ENCODE data around the gene RPL19. TPM values are rescaled to one million over a fixed set of nuclear protein-coding genes. Genes with fewer than 3 reads are reported as not detected.
A peak's percentile ranks its signal among the peaks of the same experiment; 100 is the strongest.

Gene RPL19
- total and polyA plus RNA-seq, 2 donors (not counting 3 experiments of a cell fraction or from before 2014, with no cell fraction given): 1,802 to 1,958 TPM

DNA sequence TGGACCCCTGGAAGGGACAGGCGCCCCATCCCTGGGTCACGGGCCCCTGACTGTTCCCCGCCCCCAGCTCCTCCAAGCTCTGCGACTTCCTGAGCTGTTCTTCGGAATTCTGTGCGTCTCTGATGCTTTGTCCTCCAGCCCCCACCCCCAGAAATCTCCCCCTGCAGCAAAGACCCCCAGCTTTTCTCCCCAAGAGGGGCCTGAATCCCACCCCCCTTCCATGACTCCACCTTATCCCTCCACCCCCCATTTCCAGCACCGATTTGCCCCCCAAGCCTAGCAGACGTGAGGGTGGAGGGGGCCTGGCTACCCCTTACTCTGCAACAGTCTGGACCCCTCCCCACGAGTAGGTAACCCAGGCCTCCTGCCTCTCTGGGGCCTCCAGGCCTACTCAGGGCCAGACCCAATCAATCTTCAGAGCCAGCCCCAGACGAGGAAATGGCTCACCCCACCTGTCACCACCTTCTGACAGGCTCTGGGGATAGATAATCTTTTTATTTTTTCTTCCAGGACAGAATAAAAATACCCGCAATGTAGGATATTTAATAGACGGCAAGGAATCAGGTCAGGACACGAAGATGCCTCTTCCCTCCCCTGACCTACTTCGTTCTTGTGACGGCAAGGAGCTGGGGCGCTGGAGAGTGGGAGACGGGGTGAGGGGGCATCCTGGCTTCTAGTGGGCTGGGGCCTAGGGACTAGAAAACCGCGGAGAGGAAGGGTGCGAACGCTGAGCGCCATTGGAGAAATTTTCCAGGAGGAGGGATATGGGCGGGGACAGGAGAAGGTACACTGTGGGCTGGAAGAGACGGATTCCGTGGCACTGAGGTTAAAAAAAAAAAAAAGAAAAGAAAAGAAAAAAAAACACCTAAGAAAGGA, 47.9 kb upstream of the RPL19 start:
- Histone ChIP-seq H3K79me2 (ENCODE audit: control insufficient read depth, insufficient read depth, low read length) (no peaks in the 10 kb centered on the region), H3K9ac (replicated peaks; ENCODE audit: extremely low read depth, insufficient read depth, low read length) (no peak overlapping the region), H3K9me3 (replicated peaks; ENCODE audit: control insufficient read depth, insufficient read depth, low read length) (no peaks in the 10 kb centered on the region), H3K4me2 (ENCODE audit: insufficient read depth, low read length) (peak overlapping the region; percentile 90), H3K4me1 (ENCODE audit: control insufficient read depth, extremely low read depth, insufficient read depth, low read length) (peaks cover 8% of the 10 kb centered on the region), H2AFZ (ENCODE audit: low read depth, low read length) (no peak overlapping the region), H3K4me3 (replicated peaks in 1 of 3; ENCODE audit: insufficient read depth in 1 of 3, low read depth in 1 of 3, low read length in 3 of 3) (peak overlapping the region in 1 of 3 experiments; percentile 16), H3K36me3 (ENCODE audit: control insufficient read depth in 2 of 2, extremely low read depth in 1 of 2, insufficient read depth in 2 of 2, low read length in 2 of 2) (no peaks in the 10 kb centered on the region), H3K27me3 (ENCODE audit: control insufficient read depth in 2 of 2, insufficient read depth in 2 of 2, low read length in 2 of 2) (peaks cover 19 to 27% of the 10 kb centered on the region in 2 experiments), H4K20me1 (replicated peaks; ENCODE audit: control insufficient read depth, extremely low read depth, insufficient read depth, low read length) (no peaks in the 10 kb centered on the region), H3K27ac (ENCODE audit: insufficient read depth, low read depth, low read length) (no peak overlapping the region), H3K9me1 (replicated peaks; ENCODE audit: control insufficient read depth, extremely low read depth, insufficient read depth, low read length) (no peaks in the 10 kb centered on the region)
- DNase-seq (ENCODE audit: low read depth, low spot score) (no peak), FAIRE-seq (no peak)
- no TSS peak for BruUV-seq (replicated peaks)
- intact Hi-C loops (cut with micrococcal nuclease): loop anchor here (2.0 to 5.0 kb wide), 3 partner anchors 185 to 400 kb away; partner anchors contain the start of genes FBXO47 and PSMB3
- POLR2A ChIA-PET: interaction anchor here (0.5 to 1.8 kb wide), 5 partner anchors 45 to 282 kb away, joined by 3 to 7 read pairs (median 6); partner anchors contain the start of genes CACNB1 and LASP1
- dilution Hi-C loops (cut with MboI; ENCODE audit: extremely low pct_ligation_motif_present, low sequenced_read_pairs): no loop called here
- TF ChIP-seq FOS (IDR thresholded peaks at IDR 0.05; ENCODE audit: borderline replicate concordance, insufficient read depth, low read length): no peak
- peak; percentile 68 for TF ChIP-seq EZH2 (IDR thresholded peaks at IDR 0.05; ENCODE audit: borderline replicate concordance, low read depth, low read length, severe bottlenecking)
- CTCF ChIA-PET: interaction anchor here (0.6 to 14.1 kb wide), 41 partner anchors 10 to 475 kb away, joined by 3 to 550 read pairs (median 5); partner anchors contain the start of genes ARL5C, CACNB1, FBXO47 and LASP1

DNA sequence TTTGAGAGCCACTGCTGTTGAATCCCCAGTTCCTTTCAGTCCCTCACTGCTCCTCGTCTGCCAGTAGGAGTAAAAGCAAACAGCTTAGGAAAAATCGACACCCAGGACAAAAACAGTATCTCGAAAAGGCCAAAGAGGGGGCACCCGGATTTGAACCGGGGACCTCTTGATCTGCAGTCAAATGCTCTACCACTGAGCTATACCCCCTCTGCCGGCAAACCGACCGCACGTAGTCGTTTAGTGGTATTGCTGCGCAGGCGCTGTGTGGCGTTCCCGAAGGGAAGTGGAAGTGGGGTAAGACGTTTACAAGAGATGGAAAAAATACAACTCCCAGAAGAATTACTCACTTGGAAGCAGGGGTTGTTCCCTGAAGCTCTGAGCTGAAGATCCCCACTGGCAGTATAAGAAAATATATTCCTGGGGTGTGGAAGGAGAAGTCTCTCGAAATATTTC, 46.5 kb upstream of the RPL19 start:
- no peaks in the 10 kb centered on the region for H3K9me1 ChIP-seq (replicated peaks; ENCODE audit: control insufficient read depth, extremely low read depth, insufficient read depth, low read length)
- peaks cover 19 to 27% of the 10 kb centered on the region in 2 experiments for H3K27me3 ChIP-seq (ENCODE audit: control insufficient read depth in 2 of 2, insufficient read depth in 2 of 2, low read length in 2 of 2)
- H3K4me3 ChIP-seq (replicated peaks in 1 of 3; ENCODE audit: insufficient read depth in 1 of 3, low read depth in 1 of 3, low read length in 3 of 3): peak overlapping the region; percentile 35 to 82 (median 68)
- FAIRE-seq (no peak), DNase-seq (ENCODE audit: low read depth, low spot score) (peak; percentile 93)
- ChIA-PET POLR2A (interaction anchor here (0.5 to 2.0 kb wide), 7 partner anchors 9 to 284 kb away, joined by 3 to 7 read pairs (median 4); partner anchors contain the start of genes LASP1 and RPL19), CTCF (interaction anchor here (0.7 to 14.1 kb wide), 46 partner anchors 8 to 476 kb away, joined by 3 to 550 read pairs (median 5); partner anchors contain the start of genes ARL5C, CACNB1, FBXO47 and LASP1)
- intact Hi-C loops (cut with micrococcal nuclease) (loop anchor here (1.0 to 5.0 kb wide), 11 partner anchors 11 to 476 kb away; partner anchors contain the start of genes FBXO47, PSMB3, RPL19 and RPL23), dilution Hi-C loops (cut with MboI; ENCODE audit: extremely low pct_ligation_motif_present, low sequenced_read_pairs) (no loop called here)
- BruUV-seq (replicated peaks): no TSS peak
- TF ChIP-seq EZH2 (IDR thresholded peaks at IDR 0.05; ENCODE audit: borderline replicate concordance, low read depth, low read length, severe bottlenecking) (no peak), GATA2 (IDR thresholded peaks at IDR 0.05; ENCODE audit: insufficient read depth, insufficient read length, low read depth, low read length) (no peak), POLR2A (IDR thresholded peaks at IDR 0.05; ENCODE audit: low read depth, low read length) (no peak), POLR2AphosphoS5 (IDR thresholded peaks at IDR 0.05; ENCODE audit: insufficient read depth, low read depth, low read length) (no peak)
- TF ChIP-seq, protein P1, sequence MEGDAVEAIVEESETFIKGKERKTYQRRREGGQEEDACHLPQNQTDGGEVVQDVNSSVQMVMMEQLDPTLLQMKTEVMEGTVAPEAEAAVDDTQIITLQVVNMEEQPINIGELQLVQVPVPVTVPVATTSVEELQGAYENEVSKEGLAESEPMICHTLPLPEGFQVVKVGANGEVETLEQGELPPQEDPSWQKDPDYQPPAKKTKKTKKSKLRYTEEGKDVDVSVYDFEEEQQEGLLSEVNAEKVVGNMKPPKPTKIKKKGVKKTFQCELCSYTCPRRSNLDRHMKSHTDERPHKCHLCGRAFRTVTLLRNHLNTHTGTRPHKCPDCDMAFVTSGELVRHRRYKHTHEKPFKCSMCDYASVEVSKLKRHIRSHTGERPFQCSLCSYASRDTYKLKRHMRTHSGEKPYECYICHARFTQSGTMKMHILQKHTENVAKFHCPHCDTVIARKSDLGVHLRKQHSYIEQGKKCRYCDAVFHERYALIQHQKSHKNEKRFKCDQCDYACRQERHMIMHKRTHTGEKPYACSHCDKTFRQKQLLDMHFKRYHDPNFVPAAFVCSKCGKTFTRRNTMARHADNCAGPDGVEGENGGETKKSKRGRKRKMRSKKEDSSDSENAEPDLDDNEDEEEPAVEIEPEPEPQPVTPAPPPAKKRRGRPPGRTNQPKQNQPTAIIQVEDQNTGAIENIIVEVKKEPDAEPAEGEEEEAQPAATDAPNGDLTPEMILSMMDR (IDR thresholded peaks at IDR 0.05; ENCODE audit: extremely low read depth in 1 of 2, insufficient read depth in 1 of 2, low read depth in 1 of 2, low read length in 2 of 2): peak in 1 of 2 donors; percentile 4
- no peaks in the 10 kb centered on the region for H4K20me1 ChIP-seq (replicated peaks; ENCODE audit: control insufficient read depth, extremely low read depth, insufficient read depth, low read length)
- peak overlapping the region; percentile 30 for H3K9ac ChIP-seq (replicated peaks; ENCODE audit: extremely low read depth, insufficient read depth, low read length)
- H3K79me2 ChIP-seq (ENCODE audit: control insufficient read depth, insufficient read depth, low read length): no peaks in the 10 kb centered on the region
- H3K27ac ChIP-seq (ENCODE audit: insufficient read depth, low read depth, low read length): peak overlapping the region; percentile 0
- H3K4me1 ChIP-seq (ENCODE audit: control insufficient read depth, extremely low read depth, insufficient read depth, low read length): peaks cover 8% of the 10 kb centered on the region
- no peaks in the 10 kb centered on the region for H3K36me3 ChIP-seq (ENCODE audit: control insufficient read depth in 2 of 2, extremely low read depth in 1 of 2, insufficient read depth in 2 of 2, low read length in 2 of 2)
- peak overlapping the region; percentile 81 for H2AFZ ChIP-seq (ENCODE audit: low read depth, low read length)
- H3K9me3 ChIP-seq (replicated peaks; ENCODE audit: control insufficient read depth, insufficient read depth, low read length): no peaks in the 10 kb centered on the region
- peak overlapping the region; percentile 90 for H3K4me2 ChIP-seq (ENCODE audit: insufficient read depth, low read length)
